Measurements from ENCODE around the gene ERGIC1.

DNA sequence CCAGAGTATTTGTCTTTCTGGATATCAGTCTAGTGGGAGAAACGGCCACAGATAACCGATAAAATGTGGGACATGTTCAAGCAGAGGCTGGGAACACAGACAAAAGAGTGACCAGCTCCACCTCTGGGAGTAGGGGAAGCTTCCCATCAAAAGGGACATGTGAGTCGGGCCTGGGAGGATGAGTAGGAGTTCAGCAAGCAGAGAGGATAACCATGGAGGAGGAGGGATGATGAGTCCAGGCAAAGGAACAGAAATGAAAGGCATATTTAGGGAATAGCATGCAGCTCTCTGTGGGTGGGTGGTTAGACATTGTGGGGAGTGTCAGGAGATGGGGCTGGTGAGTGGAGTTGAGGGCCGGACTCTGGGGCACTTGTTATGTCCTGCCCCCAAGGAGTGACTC, 61.5 kb downstream of the ERGIC1 start:
- TF ChIP-seq, protein P1, sequence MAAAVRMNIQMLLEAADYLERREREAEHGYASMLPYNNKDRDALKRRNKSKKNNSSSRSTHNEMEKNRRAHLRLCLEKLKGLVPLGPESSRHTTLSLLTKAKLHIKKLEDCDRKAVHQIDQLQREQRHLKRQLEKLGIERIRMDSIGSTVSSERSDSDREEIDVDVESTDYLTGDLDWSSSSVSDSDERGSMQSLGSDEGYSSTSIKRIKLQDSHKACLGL (CRISPR knock-in tag; IDR thresholded peaks at IDR 0.05): no peak
- no peak for TF ChIP-seq CEBPB (IDR thresholded peaks at IDR 0.05; ENCODE audit: borderline replicate concordance, low read depth, low read length)
- TF ChIP-seq ZNF24 (IDR thresholded peaks at IDR 0.05): no peak
- no peak for TF ChIP-seq ZNF558 (CRISPR knock-in tag; IDR thresholded peaks at IDR 0.05; ENCODE audit: borderline replicate concordance)
- TF ChIP-seq TAF15 (IDR thresholded peaks at IDR 0.05; ENCODE audit: low read depth, low read length, poor library complexity, severe bottlenecking): no peak
- no peak for TF ChIP-seq SP1 (IDR thresholded peaks at IDR 0.05)
- TF ChIP-seq SP1 (CRISPR knock-in tag; IDR thresholded peaks at IDR 0.05): no peak
- no peak for TF ChIP-seq POLR2AphosphoS5 (IDR thresholded peaks at IDR 0.05; ENCODE audit: low read depth, low read length)
- no peak for TF ChIP-seq STAT5B (CRISPR knock-in tag; IDR thresholded peaks at IDR 0.05)
- no peak for TF ChIP-seq RARA (CRISPR knock-in tag; IDR thresholded peaks at IDR 0.05)
- no peak for TF ChIP-seq FOXM1 (CRISPR knock-in tag; IDR thresholded peaks at IDR 0.05)
- TF ChIP-seq SNRNP70 (IDR thresholded peaks at IDR 0.05; ENCODE audit: low read depth, low read length): no peak
- no peak for TF ChIP-seq ZNF33B (CRISPR knock-in tag; IDR thresholded peaks at IDR 0.05)
